HG03039 (cell line): Measurements from ENCODE around the gene CHL1.

Experiments
- ATAC-seq: cut with Tn5 transposase; IDR thresholded peaks from one replicate; pipeline ENCODE4 v1.9.1; 2021; ENCODE audit warnings: mild to moderate bottlenecking, moderate library complexity; ENCODE audit not compliant: unreplicated experiment

CHL1 gene

DNA sequence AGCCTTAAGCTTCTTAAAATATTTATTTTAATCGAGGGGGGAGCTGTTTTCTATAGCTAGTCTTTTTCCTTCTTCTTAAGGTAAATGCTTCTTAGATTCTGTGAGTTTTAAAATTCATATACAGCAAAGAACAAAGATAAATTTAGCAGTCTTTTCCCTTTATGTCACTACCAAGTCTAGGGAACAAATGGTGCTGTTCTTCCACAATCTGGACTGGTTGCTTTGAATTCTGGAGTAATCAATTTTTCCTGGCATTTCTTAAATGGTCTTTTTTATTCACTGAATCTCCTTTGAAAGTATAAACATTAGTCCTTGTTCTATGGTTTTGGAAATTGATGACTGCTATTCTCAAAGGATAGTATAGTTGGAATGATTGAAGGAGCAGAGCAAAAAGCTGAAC is 82.8 kb downstream of the CHL1 start:
- no peak for ATAC-seq

DNA sequence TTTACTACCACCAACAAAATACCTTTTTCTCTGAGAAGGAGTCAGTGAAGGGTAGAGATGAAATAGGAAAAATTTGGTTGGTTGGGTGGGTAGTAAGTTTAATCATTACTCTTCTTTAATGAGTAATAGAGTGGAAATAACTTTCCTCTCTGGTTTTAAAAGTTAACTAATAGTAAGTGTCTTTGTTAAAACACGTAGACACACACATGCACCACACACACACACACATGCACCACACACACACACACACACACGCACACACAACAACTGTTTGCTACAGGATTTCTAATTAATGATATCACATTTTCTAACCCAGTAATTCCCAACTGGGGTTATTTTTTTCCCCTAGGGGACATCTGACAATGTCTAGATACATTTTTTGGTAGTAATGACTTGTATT is 84.1 kb downstream of the CHL1 start:
- ATAC-seq, result no peak

- no peak for ATAC-seq
Measured at GRCh38 chr3:284322-284721, 87.8 kb downstream of the CHL1 start.

DNA sequence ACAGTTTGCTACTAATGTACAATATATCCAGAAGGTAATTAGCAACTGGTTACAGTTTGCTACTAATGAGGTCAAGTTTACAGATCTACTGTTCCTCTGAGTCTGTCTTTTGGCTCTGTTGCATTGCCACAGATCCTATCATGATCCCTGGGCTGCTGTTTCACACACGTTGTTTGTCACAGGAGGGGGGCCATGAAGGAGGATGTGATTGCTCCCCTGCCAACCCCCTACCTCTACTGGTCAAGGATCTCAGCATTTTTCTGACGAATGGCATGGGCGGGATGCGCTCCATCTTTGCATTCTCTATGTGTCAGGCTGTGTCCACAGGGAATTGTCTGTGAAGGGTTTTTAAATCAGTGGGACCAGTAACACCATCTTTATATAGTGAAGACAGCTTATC is 91.9 kb downstream of the CHL1 start:
- ATAC-seq, result no peak

DNA sequence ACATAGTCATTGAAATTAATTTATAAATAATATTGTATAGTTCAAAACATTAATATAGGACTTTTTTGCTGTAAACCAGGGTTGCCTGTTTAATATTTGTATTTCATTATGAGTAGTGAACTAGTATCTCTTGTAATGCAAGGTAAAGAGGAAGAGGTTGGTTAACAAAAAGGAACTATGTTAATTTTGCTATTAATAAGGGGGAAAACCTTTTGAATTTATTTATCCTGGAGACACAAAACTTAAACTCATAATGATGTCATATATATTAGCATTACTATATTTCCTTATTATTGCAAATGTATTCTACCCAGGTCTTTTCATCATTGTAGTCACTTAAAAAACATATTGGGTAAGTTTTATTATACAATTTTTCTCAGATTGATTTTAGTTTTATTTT is 94.5 kb downstream of the CHL1 start:
- no peak for ATAC-seq

DNA sequence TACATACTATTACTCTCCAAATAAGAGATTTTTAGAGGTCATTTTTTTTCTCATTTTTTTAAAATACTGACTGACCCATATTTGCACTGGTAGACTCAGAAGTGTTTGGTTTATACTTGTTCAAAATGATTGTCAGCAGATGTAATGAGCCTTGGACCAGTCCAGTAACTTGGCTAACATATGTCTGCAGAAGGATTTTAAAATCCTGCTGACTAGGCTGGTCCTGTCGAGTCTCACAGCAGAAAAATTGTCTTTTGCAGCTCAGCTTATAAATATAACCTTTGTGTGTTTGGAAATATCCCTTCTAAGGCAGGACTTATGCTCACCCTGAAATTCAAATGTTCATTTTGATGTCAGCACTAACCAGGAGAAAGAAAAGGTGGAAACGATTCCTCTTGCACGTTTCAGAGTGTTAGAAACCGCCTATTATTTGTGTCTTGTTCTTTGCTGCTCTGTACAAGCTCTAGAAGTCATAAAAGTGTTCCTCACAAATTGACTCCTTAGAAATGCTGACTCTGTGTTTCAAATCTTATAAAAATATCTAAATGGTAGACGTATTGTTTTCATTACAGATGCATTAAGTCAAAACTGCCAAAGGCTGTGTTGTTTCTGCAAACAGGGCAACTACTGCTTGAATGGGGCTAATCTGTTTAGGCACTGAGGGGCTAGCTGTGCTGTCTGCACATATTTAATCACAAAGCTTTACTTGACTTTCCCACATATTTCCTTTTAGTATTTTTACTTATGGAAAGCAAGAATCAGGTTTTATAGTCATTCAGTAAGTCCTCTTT is 95.3 kb downstream of the CHL1 start:
- ATAC-seq, result no peak

DNA sequence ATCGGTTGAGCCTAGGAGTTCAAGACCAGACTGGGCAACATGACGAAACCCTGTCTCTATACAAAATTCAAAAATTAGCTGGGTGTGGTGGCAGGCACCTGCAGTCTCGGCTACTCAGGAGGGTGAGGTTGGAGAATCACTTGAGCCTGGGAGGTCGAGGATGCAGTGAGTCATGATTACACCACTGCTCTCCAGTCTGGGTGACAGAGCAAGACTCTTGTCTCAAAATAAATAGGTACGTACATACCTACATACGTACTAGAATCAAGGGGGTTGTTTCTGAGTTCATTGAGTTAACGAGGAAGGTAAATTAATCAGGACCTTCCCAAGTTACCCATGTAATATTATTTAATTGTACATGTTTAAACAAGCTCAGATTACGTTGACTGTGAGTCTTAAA is 97.5 kb downstream of the CHL1 start:
- no peak for ATAC-seq

- no peak for ATAC-seq
Measured at GRCh38 chr3:294581-294980, 98.0 kb downstream of the CHL1 start.

DNA sequence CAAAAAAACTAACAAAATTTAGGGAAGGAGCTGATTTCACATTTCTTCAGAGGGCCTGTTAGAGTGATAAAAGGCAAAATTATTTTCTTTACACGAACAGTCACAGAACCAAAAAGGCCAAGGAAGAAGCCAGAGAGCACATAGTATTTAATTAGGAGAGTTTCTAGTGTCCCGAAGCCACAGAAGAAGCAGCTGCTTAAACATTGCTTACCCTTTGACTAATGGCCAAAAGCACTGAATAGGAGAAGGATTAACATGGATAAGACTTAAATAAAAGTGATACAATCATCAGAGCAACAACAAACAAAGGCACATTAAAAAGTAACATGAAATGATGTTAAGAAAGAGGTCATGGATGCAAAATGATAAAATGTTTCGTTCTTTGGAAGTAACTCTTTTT is 98.6 kb downstream of the CHL1 start:
- ATAC-seq, result no peak

DNA sequence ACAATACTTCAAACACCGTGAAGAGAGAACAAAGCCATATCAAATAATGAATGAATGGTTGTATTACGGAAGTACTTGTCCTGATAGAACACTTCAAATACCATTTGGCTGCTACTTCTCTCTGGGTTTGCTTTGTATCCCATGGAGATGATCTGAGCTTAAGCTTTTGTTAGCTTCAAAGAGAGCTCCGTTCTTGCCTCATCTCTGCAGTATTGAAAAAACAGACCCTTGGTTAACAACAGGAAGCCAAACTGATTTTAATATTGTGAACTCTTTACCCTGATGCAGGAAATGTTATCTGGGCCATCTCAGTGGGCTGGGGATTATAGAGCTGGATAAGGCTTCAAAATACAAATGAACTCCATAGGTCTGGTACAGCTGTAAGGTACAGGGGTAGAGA is 101.0 kb downstream of the CHL1 start:
- no peak for ATAC-seq

DNA sequence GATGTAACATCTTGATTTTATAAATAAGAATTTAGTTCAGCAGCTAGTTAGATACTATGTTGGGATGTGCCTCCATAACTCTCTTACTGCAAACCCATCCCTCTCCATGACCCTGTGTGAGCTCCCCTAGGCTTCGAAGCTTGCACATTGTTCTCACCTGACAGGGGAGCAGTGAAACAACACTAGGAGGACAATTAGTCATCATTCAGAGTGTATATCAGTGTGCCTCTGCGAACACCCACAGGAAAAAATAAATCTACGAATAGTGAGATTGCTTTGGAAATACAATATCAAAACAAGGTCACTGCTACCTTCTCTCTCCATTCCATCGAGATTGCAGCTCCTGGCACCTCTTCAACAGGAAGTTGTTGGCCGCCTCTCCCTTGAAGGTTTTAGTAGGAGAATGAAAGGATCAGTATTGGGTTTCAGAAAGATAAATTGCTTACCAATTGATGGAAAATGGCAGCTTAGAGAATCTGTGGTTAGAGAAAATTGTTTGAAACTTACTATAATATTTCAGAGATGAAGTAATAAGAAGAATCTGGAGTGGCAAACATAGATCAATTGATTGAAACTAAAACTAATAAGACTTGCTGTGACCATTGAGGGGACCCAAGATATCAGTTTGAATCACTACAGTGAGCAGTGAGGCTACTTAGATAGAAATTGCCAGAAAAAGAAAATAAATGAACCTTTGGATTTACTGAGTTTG is 103.2 kb downstream of the CHL1 start:
- no peak for ATAC-seq

DNA sequence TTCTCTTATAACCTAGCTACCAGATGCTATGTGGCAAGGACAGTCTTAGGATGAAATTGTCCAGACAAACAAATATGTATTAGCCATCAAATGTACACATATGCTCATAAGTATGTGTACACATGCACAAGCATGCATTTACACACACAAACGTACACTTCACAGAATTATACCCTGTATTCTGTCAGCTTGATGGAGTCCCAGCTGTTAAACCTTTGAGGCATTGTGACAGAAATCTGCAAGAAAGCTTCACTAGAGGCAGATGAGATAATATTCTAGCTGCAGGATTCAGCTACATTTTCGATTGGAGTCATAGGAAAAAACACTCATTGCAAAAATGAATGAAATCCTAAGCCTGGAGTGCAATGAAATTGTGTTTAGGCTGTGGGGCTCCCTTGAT is 110.6 kb downstream of the CHL1 start:
- no peak for ATAC-seq

- no peak for ATAC-seq
Measured at GRCh38 chr3:308597-309321, 112.2 kb downstream of the CHL1 start.

GRCh38 chr3:312160-312733 is 115.7 kb downstream of the CHL1 start:
- no peak for ATAC-seq

DNA sequence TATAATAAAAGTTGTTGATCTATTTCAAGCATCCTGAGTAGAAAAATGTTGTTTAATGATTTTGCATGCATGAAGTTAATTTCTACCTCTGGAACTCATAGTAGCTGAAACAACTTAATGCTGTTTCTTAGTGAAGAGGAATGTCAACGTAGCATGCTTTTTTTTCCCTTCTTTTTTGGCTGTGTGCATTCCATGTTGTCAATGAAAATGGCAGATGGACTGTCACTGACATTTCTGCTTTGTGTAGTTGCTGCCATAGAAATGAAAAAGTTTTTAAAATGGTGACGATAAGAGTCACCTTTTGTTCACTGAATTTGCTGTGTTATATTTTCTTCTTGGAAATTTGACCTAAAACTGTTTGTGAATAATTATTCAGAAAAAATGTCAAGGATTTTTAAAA is 116.3 kb downstream of the CHL1 start:
- ATAC-seq, result no peak

- no peak for ATAC-seq
Measured at GRCh38 chr3:317012-317411, 120.4 kb downstream of the CHL1 start.

- ATAC-seq, result no peak
Measured at GRCh38 chr3:318903-319302, 122.3 kb downstream of the CHL1 start.

DNA sequence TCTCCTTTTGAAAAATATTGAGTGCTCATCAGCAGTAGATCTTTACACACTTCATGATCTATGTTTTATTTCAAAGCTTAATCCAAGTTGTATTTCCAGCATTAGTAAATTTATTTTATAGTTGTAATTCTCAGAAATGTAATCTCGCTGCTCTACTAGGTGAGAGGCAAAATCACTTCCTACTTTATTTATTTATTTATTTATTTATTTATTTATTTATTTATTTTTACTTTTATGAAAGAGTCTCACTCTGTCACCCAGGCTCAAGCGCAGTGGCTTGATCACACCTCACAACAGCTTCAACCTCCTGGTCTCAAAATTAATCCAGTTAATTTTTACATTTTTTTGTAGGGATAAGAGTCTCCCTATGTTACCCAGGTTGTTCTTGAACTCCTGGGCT is 127.9 kb downstream of the CHL1 start:
- no peak for ATAC-seq

GRCh38 chr3:325495-325894 is 128.9 kb downstream of the CHL1 start:
- ATAC-seq, result no peak

DNA sequence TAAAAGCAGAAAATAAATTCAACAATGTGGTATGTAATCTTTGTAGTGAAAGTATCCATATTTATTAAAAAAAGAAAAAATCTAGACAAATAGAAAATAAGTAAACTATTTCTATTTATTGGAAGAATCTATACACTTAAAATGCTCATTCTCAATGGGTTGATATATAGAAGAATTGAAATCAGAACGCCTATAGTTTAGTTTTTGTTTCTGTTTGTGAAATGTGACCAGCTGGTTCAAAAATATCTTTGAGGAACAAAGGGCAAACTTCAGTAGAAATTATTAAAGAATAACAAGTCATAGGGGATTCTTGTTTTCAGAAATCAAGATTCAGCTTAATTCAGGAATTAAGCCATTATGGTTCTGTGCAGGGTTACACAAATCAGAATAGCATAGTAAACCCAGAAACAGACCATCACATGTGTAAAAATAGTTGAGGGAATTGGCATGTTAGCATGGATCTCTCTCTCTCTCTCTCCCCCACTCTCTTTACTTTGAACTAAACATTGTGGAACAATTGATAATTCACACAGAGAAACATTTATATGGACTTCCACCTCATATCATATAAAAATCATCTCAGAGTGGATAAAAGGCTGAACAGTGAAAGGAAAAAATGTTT is 134.0 kb downstream of the CHL1 start:
- no peak for ATAC-seq

- no peak for ATAC-seq
Measured at GRCh38 chr3:331881-332280, 135.3 kb downstream of the CHL1 start.
